HepG2 (cell line): Measurements from ENCODE around the gene TMEM218. TPM values are rescaled to one million over a fixed set of nuclear protein-coding genes. Genes with fewer than 3 reads are reported as not detected.

Experiments
- ATAC-seq: fragments of 200-7000 bp; cut with Tn5 transposase; 3 replicates; pipeline ENCODE4 v1.9.1; 2020; ENCODE audit warnings: mild to moderate bottlenecking, moderate library complexity
- BruUV-seq: library from RNA; stranded (reverse); fragments of 400-500 nt; replicated peaks from 2 replicates; lab custom pipeline; 2021; lab: Mats Ljungman, UMichigan
- CTCF ChIA-PET: fragments of 300-600 bp; formaldehyde crosslinking; extraction: SDS; loops from one replicate; lab custom pipeline; 2021; ENCODE audit warnings: low total read pairs, inconsistent platforms, low intra/inter-chr PET ratio; lab: Yijun Ruan, JAX
- POLR2A ChIA-PET: fragments of 350-600 bp; sonication (Branson Sonifier 250); formaldehyde crosslinking; loops from one replicate; lab custom pipeline; 2020; ENCODE audit warnings: antibody characterized with exemption, inconsistent platforms; lab: Yijun Ruan, JAX
- DNase-seq: peaks from one replicate; pipeline ENCODE4 v3.0.0-alpha.2; 2015; ENCODE audit warnings: low spot score
- FAIRE-seq: peaks from 3 replicates; lab custom pipeline; 2011; peaks lifted over from hg19 to GRCh38; lab: Jason Lieb, UNC
- H2AFZ ChIP-seq: one replicate; pipeline ENCODE4 v1.6.1; 2011; ENCODE audit warnings: low read length, inconsistent platforms
- H3K27ac ChIP-seq: fragments of 300-600 bp; 3 replicates; pipeline ENCODE4 v1.8.0; 2011; ENCODE audit warnings: mixed run types, mild to moderate bottlenecking, mixed read lengths, low read length, inconsistent platforms; ENCODE audit not compliant: insufficient read depth; ENCODE audit errors: extremely low read length
- H3K27me3 ChIP-seq, 2 experiments: fragments of 200-600 bp in 1 of 2; 2 replicates in 1 of 2; 3 replicates in 1 of 2; pipeline versions ENCODE4 v1.6.0 to v1.8.0; 2011; ENCODE audit warnings: low read length in 2 of 2, mild to moderate bottlenecking in 2 of 2, moderate library complexity in 2 of 2, inconsistent platforms in 1 of 2; ENCODE audit not compliant: insufficient read depth in 2 of 2, control insufficient read depth in 1 of 2
- H3K36me3 ChIP-seq, 2 experiments: fragments of 200-600 bp in 1 of 2; replicated peaks in 1 of 2; 2 replicates in 1 of 2; 3 replicates in 1 of 2; pipeline versions ENCODE4 v1.5.1 to v1.8.0; 2011; ENCODE audit warnings: low read length in 2 of 2, inconsistent platforms in 1 of 2; ENCODE audit not compliant: insufficient read depth in 2 of 2, control insufficient read depth in 1 of 2
- H3K4me1 ChIP-seq: 2 replicates; pipeline ENCODE4 v1.5.1; 2012; ENCODE audit warnings: low read length, inconsistent platforms; ENCODE audit not compliant: insufficient read depth
- H3K4me2 ChIP-seq: 2 replicates; pipeline ENCODE4 v1.6.0; 2011; ENCODE audit warnings: low read depth, low read length, inconsistent platforms
- H3K4me3 ChIP-seq, 3 experiments: fragments of 200-600 bp in 1 of 3; sonication (generic), shearing (Covaris generic) in 1 of 3; replicated peaks in 1 of 3; 2 replicates each; pipeline ENCODE4 v1.5.1; 2011 to 2016; ENCODE audit warnings: low read length in 3 of 3, inconsistent platforms in 2 of 3, low read depth in 2 of 3, mild to moderate bottlenecking in 2 of 3, control low read depth in 1 of 3, mixed read lengths in 1 of 3; ENCODE audit not compliant: insufficient read depth in 1 of 3
- H3K79me2 ChIP-seq: one replicate; pipeline ENCODE4 v1.6.1; 2011; ENCODE audit warnings: low read length, inconsistent platforms; ENCODE audit not compliant: insufficient read depth
- H3K9ac ChIP-seq: 2 replicates; pipeline ENCODE4 v1.6.0; 2011; ENCODE audit warnings: mild to moderate bottlenecking, low read depth, low read length, inconsistent platforms; ENCODE audit not compliant: insufficient read depth
- H3K9me3 ChIP-seq: 2 replicates; pipeline ENCODE4 v1.5.1; 2012; ENCODE audit warnings: mild to moderate bottlenecking, low read length
- H4K20me1 ChIP-seq: 2 replicates; pipeline ENCODE4 v1.6.0; 2011; ENCODE audit warnings: inconsistent platforms, mild to moderate bottlenecking, low read length, moderate library complexity; ENCODE audit not compliant: insufficient read depth
- ASH2L ChIP-seq: fragments of 300-600, 200-600 bp; sonication (generic); IDR thresholded peaks from 2 replicates; pipeline ENCODE4 v1.7.0; 2017; ENCODE audit warnings: low read depth, mild to moderate bottlenecking, moderate library complexity, mixed read lengths, low read length; ENCODE audit not compliant: insufficient read length
- ERF ChIP-seq: IDR thresholded peaks from 2 replicates; pipeline ENCODE4 v1.6.1; 2018; ENCODE audit warnings: missing biosample characterization, missing genetic modification reagents
- ETV6 ChIP-seq: sonication (generic); formaldehyde crosslinking; conservative IDR thresholded peaks from 2 replicates; pipeline ENCODE4 v1.4.0; 2020; ENCODE audit warnings: missing genetic modification reagents
- KDM5A ChIP-seq: fragments of 200-600 bp; sonication (generic); IDR thresholded peaks from 2 replicates; pipeline ENCODE4 v1.7.0; 2018; ENCODE audit warnings: antibody characterized with exemption, mild to moderate bottlenecking, low read length, borderline replicate concordance
- KLF16 ChIP-seq, 2 experiments: sonication (generic) in 1 of 2; formaldehyde crosslinking in 1 of 2; IDR thresholded peaks; 2 replicates each; pipeline versions ENCODE4 v1.6.1 to v1.8.0; 2016 to 2023; ENCODE audit warnings: missing genetic modification reagents in 2 of 2, missing compliant biosample characterization in 1 of 2
- MNT ChIP-seq: fragments of 450-650 bp; IDR thresholded peaks from 2 replicates; pipeline ENCODE4 v1.6.1; 2016
- NCOR1 ChIP-seq: fragments of 200-600 bp; sonication (generic); IDR thresholded peaks from 2 replicates; pipeline ENCODE4 v1.7.0; 2017; ENCODE audit warnings: antibody characterized with exemption, low read length, borderline replicate concordance
- NR1H2 ChIP-seq: sonication (generic); formaldehyde crosslinking; IDR thresholded peaks from 2 replicates; pipeline ENCODE4 v1.8.1; 2022; ENCODE audit warnings: low read depth, missing genetic modification reagents, borderline replicate concordance
- PAWR ChIP-seq: sonication (generic); formaldehyde crosslinking; IDR thresholded peaks from 2 replicates; pipeline ENCODE4 v1.4.0; 2020; ENCODE audit warnings: missing genetic modification reagents, mild to moderate bottlenecking, borderline replicate concordance
- RBM22 ChIP-seq: fragments of 200-400 bp; formaldehyde crosslinking; optimal IDR thresholded peaks from 2 replicates; pipeline ENCODE3; 2017; ENCODE audit warnings: mild to moderate bottlenecking, low read length, moderate library complexity
- ZC3H13 ChIP-seq: sonication (generic); formaldehyde crosslinking; IDR thresholded peaks from 2 replicates; pipeline ENCODE4 v1.8.1; 2023; ENCODE audit warnings: mild to moderate bottlenecking, missing genetic modification reagents, moderate library complexity
- ZNF275 ChIP-seq: sonication (generic); formaldehyde crosslinking; IDR thresholded peaks from 2 replicates; pipeline ENCODE4 v1.8.0; 2022; ENCODE audit warnings: missing genetic modification reagents, mild to moderate bottlenecking, inconsistent platforms, borderline replicate concordance
- ZNF550 ChIP-seq: sonication (generic); formaldehyde crosslinking; IDR thresholded peaks from 2 replicates; pipeline ENCODE4 v1.4.0; 2020; ENCODE audit warnings: mild to moderate bottlenecking, missing genetic modification reagents, borderline replicate concordance
- ZNF737 ChIP-seq: sonication (generic); formaldehyde crosslinking; IDR thresholded peaks from 2 replicates; pipeline ENCODE4 v1.5.0; 2020; ENCODE audit warnings: missing genetic modification reagents, mild to moderate bottlenecking, borderline replicate concordance
- ZSCAN12 ChIP-seq: sonication (generic); formaldehyde crosslinking; IDR thresholded peaks from 2 replicates; pipeline ENCODE4 v1.9.0; 2021; ENCODE audit warnings: mild to moderate bottlenecking, missing genetic modification reagents
- WGBS: methylation state at CpG from one replicate; pipeline ENCODE4 v1.1.6; 2017; ENCODE audit warnings: low lambda C conversion rate; 5-methylcytosine and 5-hydroxymethylcytosine counted together
- in situ Hi-C: cut with HindIII; loops from 2 replicates; pipeline ENCODE4 v1.10.0; 2017; ENCODE audit warnings: low pct_unique_long_range_greater_than_20kb; ENCODE audit not compliant: extremely low pct_ligation_motif_present
- intact Hi-C: fragments of 100-400 bp; cut with micrococcal nuclease; formaldehyde crosslinking; loops from one replicate; pipeline ENCODE4 v1.10.0; 2022; ENCODE audit not compliant: unreplicated experiment
- polyA plus RNA-seq, 8 experiments: library from polyadenylated mRNA; depleted of rRNA in 3 of 8; stranded (reverse) in 7 of 8; unstranded in 1 of 8; fragments of >200 nt; fragmentation: Illumina TruSeq in 4 of 8; extraction: Trizol in 4 of 8; gene quantifications; 2 replicates each; pipeline versions ENCODE4 v1.2.1 to v1.2.3, GENCODE V29; 2011 to 2016; ENCODE audit warnings: low read depth in 4 of 8, missing spikeins in 1 of 8, mixed read lengths in 1 of 8; ENCODE audit not compliant: insufficient read depth in 1 of 8
- total RNA-seq, 5 experiments: library from RNA; depleted of rRNA; stranded (reverse); fragments of >200 nt; fragmentation: Illumina TruSeq; extraction: Trizol; gene quantifications; 2 replicates each; pipeline ENCODE4 v1.2.3, GENCODE V29; 2016; ENCODE audit warnings: low read depth in 1 of 5
- TF ChIP-seq, protein P1 (sequence below): sonication (generic); formaldehyde crosslinking; IDR thresholded peaks from 2 replicates; pipeline ENCODE4 v1.5.0; 2020; ENCODE audit warnings: mild to moderate bottlenecking, missing genetic modification reagents
- TF ChIP-seq, protein P2 (sequence below): sonication (generic); formaldehyde crosslinking; IDR thresholded peaks from 2 replicates; pipeline ENCODE4 v1.5.1; 2020; ENCODE audit warnings: mild to moderate bottlenecking, missing genetic modification reagents

TMEM218 gene
- total and polyA plus RNA-seq, 2 of the 13 experiments (the other 11 are each of a cell fraction or from before 2014, with no cell fraction given) = 11.8 to 14.0 TPM

DNA sequence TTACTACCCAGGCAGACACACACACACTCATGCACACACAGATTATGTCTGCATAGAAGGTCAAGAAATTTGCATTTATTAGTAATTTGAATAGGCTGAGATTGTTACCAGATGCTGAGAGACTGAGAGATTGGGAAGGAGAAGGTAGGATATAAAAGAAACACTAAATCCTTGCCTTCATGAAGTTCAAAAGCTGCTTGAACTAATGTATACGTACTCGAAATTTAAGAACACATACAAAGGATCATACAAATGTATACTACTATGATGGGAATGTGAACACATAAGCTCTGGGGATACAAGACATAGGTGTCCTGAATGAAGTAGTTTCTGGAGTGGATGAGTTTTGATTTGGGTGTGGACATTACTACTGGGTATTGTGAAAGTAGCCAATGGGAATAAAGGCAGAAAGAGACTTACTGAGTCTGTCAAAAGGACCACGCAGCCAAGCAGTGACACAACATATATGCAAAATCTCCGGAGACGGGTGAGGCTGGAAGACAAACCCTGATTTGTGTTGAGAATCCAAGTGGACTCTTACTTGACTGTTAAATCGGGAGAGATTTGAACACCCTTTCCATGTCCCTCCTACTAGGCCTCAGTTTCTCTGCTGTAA, 45.8 kb upstream of the TMEM218 start:
- Histone ChIP-seq H3K27ac (no peak overlapping the region), H3K9me3 (no peaks in the 10 kb centered on the region), H3K4me1 (no peaks in the 10 kb centered on the region), H2AFZ (no peak overlapping the region), H3K36me3 (no peaks in the 10 kb centered on the region), H3K4me2 (no peak overlapping the region), H3K27me3 (peaks cover 1 to 27% of the 10 kb centered on the region in 2 experiments; a peak in 2 of 5 replicates), H3K4me3 (no peak overlapping the region), H4K20me1 (no peaks in the 10 kb centered on the region), H3K79me2 (no peaks in the 10 kb centered on the region), H3K9ac (no peak overlapping the region)
- no peak for ATAC-seq
- ChIA-PET POLR2A (no interaction called here), CTCF (no interaction called here)
- in situ Hi-C loops = no loop called here
- no peak for FAIRE-seq
- 11% methylated on average over 6 of the region's 6 CpGs for WGBS
- DNase-seq = no peak
- no TSS peak for BruUV-seq
- intact Hi-C loops = no loop called here
- TF ChIP-seq ZC3H13 (CRISPR knock-in tag) (no peak), ERF (CRISPR knock-in tag) (no peak), NCOR1 (no peak), ASH2L (no peak), ZSCAN12 (CRISPR knock-in tag) (no peak), ETV6 (no peak), ZNF737 (CRISPR knock-in tag) (no peak), MNT (no peak), ZNF550 (CRISPR knock-in tag) (no peak), RBM22 (no peak), KLF16 (CRISPR knock-in tag; IDR thresholded peaks at IDR 0.05) (no peak), NR1H2 (no peak), KDM5A (no peak), ZNF275 (CRISPR knock-in tag) (no peak), PAWR (CRISPR knock-in tag) (no peak)
- TF ChIP-seq, protein P1, sequence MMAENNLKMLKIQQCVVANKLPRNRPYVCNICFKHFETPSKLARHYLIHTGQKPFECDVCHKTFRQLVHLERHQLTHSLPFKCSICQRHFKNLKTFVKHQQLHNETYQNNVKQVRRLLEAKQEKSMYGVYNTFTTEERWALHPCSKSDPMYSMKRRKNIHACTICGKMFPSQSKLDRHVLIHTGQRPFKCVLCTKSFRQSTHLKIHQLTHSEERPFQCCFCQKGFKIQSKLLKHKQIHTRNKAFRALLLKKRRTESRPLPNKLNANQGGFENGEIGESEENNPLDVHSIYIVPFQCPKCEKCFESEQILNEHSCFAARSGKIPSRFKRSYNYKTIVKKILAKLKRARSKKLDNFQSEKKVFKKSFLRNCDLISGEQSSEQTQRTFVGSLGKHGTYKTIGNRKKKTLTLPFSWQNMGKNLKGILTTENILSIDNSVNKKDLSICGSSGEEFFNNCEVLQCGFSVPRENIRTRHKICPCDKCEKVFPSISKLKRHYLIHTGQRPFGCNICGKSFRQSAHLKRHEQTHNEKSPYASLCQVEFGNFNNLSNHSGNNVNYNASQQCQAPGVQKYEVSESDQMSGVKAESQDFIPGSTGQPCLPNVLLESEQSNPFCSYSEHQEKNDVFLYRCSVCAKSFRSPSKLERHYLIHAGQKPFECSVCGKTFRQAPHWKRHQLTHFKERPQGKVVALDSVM = no peak
- TF ChIP-seq, protein P2, sequence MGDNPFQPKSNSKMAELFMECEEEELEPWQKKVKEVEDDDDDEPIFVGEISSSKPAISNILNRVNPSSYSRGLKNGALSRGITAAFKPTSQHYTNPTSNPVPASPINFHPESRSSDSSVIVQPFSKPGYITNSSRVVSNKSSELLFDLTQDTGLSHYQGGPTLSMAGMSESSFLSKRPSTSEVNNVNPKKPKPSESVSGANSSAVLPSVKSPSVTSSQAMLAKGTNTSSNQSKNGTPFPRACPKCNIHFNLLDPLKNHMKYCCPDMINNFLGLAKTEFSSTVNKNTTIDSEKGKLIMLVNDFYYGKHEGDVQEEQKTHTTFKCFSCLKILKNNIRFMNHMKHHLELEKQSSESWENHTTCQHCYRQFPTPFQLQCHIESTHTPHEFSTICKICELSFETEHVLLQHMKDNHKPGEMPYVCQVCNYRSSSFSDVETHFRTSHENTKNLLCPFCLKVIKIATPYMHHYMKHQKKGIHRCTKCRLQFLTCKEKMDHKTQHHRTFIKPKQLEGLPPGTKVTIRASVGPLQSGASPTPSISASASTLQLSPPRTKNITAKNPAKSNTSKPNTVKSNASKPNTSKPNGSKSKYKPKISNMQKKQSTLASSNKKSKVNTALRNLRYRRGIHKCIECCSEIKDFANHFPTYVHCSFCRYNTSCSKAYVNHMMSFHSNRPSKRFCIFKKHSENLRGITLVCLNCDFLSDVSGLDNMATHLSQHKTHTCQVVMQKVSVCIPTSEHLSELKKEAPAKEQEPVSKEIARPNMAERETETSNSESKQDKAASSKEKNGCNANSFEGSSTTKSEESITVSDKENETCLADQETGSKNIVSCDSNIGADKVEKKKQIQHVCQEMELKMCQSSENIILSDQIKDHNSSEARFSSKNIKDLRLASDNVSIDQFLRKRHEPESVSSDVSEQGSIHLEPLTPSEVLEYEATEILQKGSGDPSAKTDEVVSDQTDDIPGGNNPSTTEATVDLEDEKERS (CRISPR knock-in tag) = no peak
